Measurements from ENCODE around the gene PALM3. TPM values are rescaled to one million over a fixed set of nuclear protein-coding genes. Genes with fewer than 3 reads are reported as not detected.

PALM3 gene
- total and polyA plus RNA-seq, 2 donors (not counting 3 experiments of a cell fraction or from before 2014, with no cell fraction given), result 0.08 to 0.31 TPM

DNA sequence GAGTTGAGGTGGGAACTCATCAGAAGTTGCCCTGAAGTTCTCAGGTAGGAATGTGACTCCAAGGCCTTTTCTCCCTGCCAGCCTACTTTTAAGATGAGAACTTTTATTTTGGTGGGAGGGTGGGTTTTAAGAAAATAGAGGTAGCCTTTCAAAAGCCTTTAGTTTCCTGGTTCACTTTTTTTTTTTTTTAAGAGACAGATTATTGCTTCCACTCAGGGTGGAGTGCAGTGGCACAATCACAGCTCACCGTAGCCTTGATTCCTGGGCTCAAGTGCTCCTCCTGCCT is 20.7 kb upstream of the PALM3 start:
- Histone ChIP-seq H3K9me3 (replicated peaks; ENCODE audit: control insufficient read depth, insufficient read depth, low read length) (no peaks in the 10 kb centered on the region), H3K36me3 (ENCODE audit: control insufficient read depth in 2 of 2, extremely low read depth in 1 of 2, insufficient read depth in 2 of 2, low read length in 2 of 2) (no peaks in the 10 kb centered on the region), H2AFZ (ENCODE audit: low read depth, low read length) (no peak overlapping the region), H3K79me2 (ENCODE audit: control insufficient read depth, insufficient read depth, low read length) (no peaks in the 10 kb centered on the region), H3K27me3 (ENCODE audit: control insufficient read depth in 2 of 2, insufficient read depth in 2 of 2, low read length in 2 of 2) (no peaks in the 10 kb centered on the region), H4K20me1 (replicated peaks; ENCODE audit: control insufficient read depth, extremely low read depth, insufficient read depth, low read length) (no peaks in the 10 kb centered on the region), H3K4me3 (replicated peaks in 1 of 3; ENCODE audit: insufficient read depth in 1 of 3, low read depth in 1 of 3, low read length in 3 of 3) (no peak overlapping the region), H3K4me2 (ENCODE audit: insufficient read depth, low read length) (peak overlapping the region; percentile 58), H3K27ac (ENCODE audit: insufficient read depth, low read depth, low read length) (no peak overlapping the region), H3K9me1 (replicated peaks; ENCODE audit: control insufficient read depth, extremely low read depth, insufficient read depth, low read length) (no peaks in the 10 kb centered on the region), H3K9ac (replicated peaks; ENCODE audit: extremely low read depth, insufficient read depth, low read length) (peak overlapping the region; percentile 73), H3K4me1 (ENCODE audit: control insufficient read depth, extremely low read depth, insufficient read depth, low read length) (peaks cover 12% of the 10 kb centered on the region)
- intact Hi-C loops (cut with micrococcal nuclease), result no loop called here
- dilution Hi-C loops (cut with MboI; ENCODE audit: extremely low pct_ligation_motif_present, low sequenced_read_pairs), result no loop called here
- DNase-seq (ENCODE audit: low read depth, low spot score), result no peak
- FAIRE-seq, result no peak
- POLR2A ChIA-PET, result no interaction called here
- BruUV-seq (replicated peaks), result no TSS peak
- TF ChIP-seq, protein P1, sequence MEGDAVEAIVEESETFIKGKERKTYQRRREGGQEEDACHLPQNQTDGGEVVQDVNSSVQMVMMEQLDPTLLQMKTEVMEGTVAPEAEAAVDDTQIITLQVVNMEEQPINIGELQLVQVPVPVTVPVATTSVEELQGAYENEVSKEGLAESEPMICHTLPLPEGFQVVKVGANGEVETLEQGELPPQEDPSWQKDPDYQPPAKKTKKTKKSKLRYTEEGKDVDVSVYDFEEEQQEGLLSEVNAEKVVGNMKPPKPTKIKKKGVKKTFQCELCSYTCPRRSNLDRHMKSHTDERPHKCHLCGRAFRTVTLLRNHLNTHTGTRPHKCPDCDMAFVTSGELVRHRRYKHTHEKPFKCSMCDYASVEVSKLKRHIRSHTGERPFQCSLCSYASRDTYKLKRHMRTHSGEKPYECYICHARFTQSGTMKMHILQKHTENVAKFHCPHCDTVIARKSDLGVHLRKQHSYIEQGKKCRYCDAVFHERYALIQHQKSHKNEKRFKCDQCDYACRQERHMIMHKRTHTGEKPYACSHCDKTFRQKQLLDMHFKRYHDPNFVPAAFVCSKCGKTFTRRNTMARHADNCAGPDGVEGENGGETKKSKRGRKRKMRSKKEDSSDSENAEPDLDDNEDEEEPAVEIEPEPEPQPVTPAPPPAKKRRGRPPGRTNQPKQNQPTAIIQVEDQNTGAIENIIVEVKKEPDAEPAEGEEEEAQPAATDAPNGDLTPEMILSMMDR (IDR thresholded peaks at IDR 0.05; ENCODE audit: extremely low read depth in 1 of 2, insufficient read depth in 1 of 2, low read depth in 1 of 2, low read length in 2 of 2), result no peak
- no peak for TF ChIP-seq MYC (IDR thresholded peaks at IDR 0.05; ENCODE audit: low read depth, low read length)
- TF ChIP-seq POLR2A (IDR thresholded peaks at IDR 0.05; ENCODE audit: low read depth, low read length), result no peak
- no peak for TF ChIP-seq EZH2 (IDR thresholded peaks at IDR 0.05; ENCODE audit: borderline replicate concordance, low read depth, low read length, severe bottlenecking)
- TF ChIP-seq POLR2AphosphoS5 (IDR thresholded peaks at IDR 0.05; ENCODE audit: insufficient read depth, low read depth, low read length), result no peak
- TF ChIP-seq, protein P2, sequence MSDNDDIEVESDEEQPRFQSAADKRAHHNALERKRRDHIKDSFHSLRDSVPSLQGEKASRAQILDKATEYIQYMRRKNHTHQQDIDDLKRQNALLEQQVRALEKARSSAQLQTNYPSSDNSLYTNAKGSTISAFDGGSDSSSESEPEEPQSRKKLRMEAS (IDR thresholded peaks at IDR 0.05; ENCODE audit: insufficient read depth, insufficient read length), result no peak
- TF ChIP-seq GATA2 (IDR thresholded peaks at IDR 0.05; ENCODE audit: insufficient read depth, insufficient read length, low read depth, low read length), result no peak
- no peak for TF ChIP-seq FOS (IDR thresholded peaks at IDR 0.05; ENCODE audit: borderline replicate concordance, insufficient read depth, low read length)
- TF ChIP-seq JUN (IDR thresholded peaks at IDR 0.05; ENCODE audit: borderline replicate concordance, insufficient read depth, insufficient read length, low read depth), result no peak
- CTCF ChIA-PET, result interaction anchor here (1.2 to 5.6 kb wide), 6 partner anchors 8 to 54 kb away, joined by 4 to 21 read pairs (median 4); partner anchors contain the start of genes ASF1B and MISP3

Measured in endothelial cell of umbilical vein (primary cell).